Gastrocnemius medialis (tissue), 4 donors: ENCODE measurements around the gene MBNL2. TPM values are rescaled to one million over a fixed set of nuclear protein-coding genes. Genes with fewer than 3 reads are reported as not detected.

Source experiments
- ATAC-seq, 2 donors: fragments of 150-250 bp; one replicate each; pipeline ENCODE4 v1.9.1; 2016
- DNase-seq, 2 donors: peaks; one replicate each; pipeline ENCODE4 v3.0.0-alpha.2; 2019
- H3K27ac ChIP-seq, 4 donors: fragments of 200-600 bp; sonication (generic); 1 replicate in 1 of 4; 2 replicates in 3 of 4; pipeline ENCODE4 v1.5.1; 2016 to 2018; ENCODE audit warnings: mild to moderate bottlenecking in 2 of 4, moderate library complexity in 1 of 4
- H3K27me3 ChIP-seq, 3 donors: fragments of 200-600 bp; sonication (generic) in 2 of 3; 1 replicate in 1 of 3; 2 replicates in 2 of 3; pipeline versions ENCODE4 v1.5.1 to v1.6.0; 2016 to 2019; ENCODE audit warnings: mild to moderate bottlenecking in 1 of 3, moderate library complexity in 1 of 3
- H3K36me3 ChIP-seq, 2 donors: fragments of 200-600 bp; sonication (generic) in 1 of 2; one replicate each; pipeline ENCODE4 v1.5.1; 2017 to 2018
- H3K4me1 ChIP-seq, 2 donors: fragments of 200-600 bp; sonication (generic) in 1 of 2; one replicate each; pipeline ENCODE4 v1.5.1; 2016 to 2017; ENCODE audit warnings: mild to moderate bottlenecking in 2 of 2
- H3K4me3 ChIP-seq, 4 donors: fragments of 200-600 bp; sonication (generic) in 3 of 4; 1 replicate in 1 of 4; 2 replicates in 3 of 4; pipeline ENCODE4 v1.5.1; 2016 to 2019; ENCODE audit warnings: mild to moderate bottlenecking in 2 of 4
- H3K9me3 ChIP-seq, 3 donors: fragments of 200-600 bp; sonication (generic) in 2 of 3; 1 replicate in 1 of 3; 2 replicates in 2 of 3; pipeline ENCODE4 v1.5.1; 2016 to 2019
- CTCF ChIP-seq, 5 experiments: fragments of 450-650 bp in 3 of 5; fragments of 200-600 bp in 2 of 5; sonication (generic) in 2 of 5; IDR thresholded peaks in 4 of 5; conservative IDR thresholded peaks in 1 of 5; 1 replicate in 4 of 5; 2 replicates in 1 of 5; pipeline ENCODE4 v1.5.1; 2016 to 2019; ENCODE audit warnings: antibody characterized with exemption in 5 of 5, mild to moderate bottlenecking in 3 of 5, moderate library complexity in 3 of 5
- POLR2A ChIP-seq, 2 donors: fragments of 450-650 bp; IDR thresholded peaks; one replicate each; pipeline ENCODE4 v1.6.1; 2017; ENCODE audit warnings: antibody characterized with exemption in 2 of 2, mild to moderate bottlenecking in 2 of 2, moderate library complexity in 2 of 2
- in situ Hi-C, 4 donors: fragments of 200-750 bp; cut with MboI; loops; one replicate each; pipeline versions ENCODE4 v1.15.0 to v1.8.0; 2017; ENCODE audit warnings: low sequenced_read_pairs in 4 of 4
- intact Hi-C: fragments of 100-400 bp; cut with DNase I; formaldehyde crosslinking; loops from one replicate; pipeline ENCODE4 v1.15.1; 2023; ENCODE audit warnings: low total_unique reads
- total RNA-seq, 4 donors: library from RNA; depleted of rRNA; stranded (reverse); fragments of >200 nt; gene quantifications; one replicate each; pipeline versions ENCODE4 v1.1.0 to v1.2.3, GENCODE V29; 2016

The MBNL2 gene
- total RNA-seq, 4 donors from 2014 or later, result 47.9 to 92.0 (median 71.3) TPM

DNA sequence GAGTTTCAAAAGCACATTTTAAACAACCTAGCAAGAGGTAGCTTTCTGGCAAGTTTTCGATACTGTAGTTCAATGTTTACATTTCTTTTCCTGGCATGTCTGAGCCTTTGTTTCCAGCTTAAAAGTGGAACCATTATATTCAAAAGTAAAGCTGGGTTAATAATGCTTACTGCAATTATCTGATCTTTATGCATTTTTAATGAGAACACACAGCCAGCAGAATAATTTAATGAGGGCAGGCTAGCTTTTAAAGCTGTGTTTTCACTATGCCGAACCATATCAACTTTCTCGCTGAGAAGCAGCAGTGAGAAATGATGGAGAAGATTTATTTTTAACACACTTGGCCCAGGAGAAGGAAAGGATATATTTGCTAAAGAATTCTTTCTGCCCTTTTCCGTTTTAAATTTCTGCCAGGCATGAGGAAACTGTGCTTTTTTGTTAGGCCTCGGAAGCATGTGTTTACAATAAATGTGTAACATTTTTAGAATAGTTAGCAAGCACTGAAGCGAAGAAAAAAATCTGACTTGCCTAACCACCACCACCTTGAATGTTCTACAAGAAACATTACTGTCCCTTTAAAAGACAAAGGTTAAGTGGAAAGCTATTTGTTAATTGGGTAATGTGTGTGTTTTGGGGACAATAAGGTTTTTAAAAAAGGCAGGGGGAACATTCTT lies 1.0 kb downstream of the MBNL2 start:
- Histone ChIP-seq H3K4me3 (peak overlapping the region; percentile 62 to 83 (median 70)), H3K27me3 (no peaks in the 10 kb centered on the region), H3K9me3 (no peaks in the 10 kb centered on the region), H3K4me1 (peaks cover 38 to 42% of the 10 kb centered on the region in 2 donors), H3K36me3 (no peaks in the 10 kb centered on the region), H3K27ac (peak overlapping the region; percentile 89 to 93 (median 91))
- TF ChIP-seq POLR2A (IDR thresholded peaks at IDR 0.05) (no peak), CTCF (IDR thresholded peaks at IDR 0.05 in 4 of 5, conservative IDR thresholded peaks at IDR 0.05 in 1 of 5) (no peak)
- DNase-seq, result no peak
- intact Hi-C loops, result loop anchor here (1.0 to 10.0 kb wide), 5 partner anchors 37 to 752 kb away; partner anchors contain the start of gene RAP2A
- in situ Hi-C loops, result loop anchor here in 1 of 4 donors (5.0 kb wide), 1 partner anchor 119 kb away; no protein-coding TSS in a partner anchor
- no peak for ATAC-seq

- H3K4me1 ChIP-seq, result peaks cover 43 to 47% of the 10 kb centered on the region in 2 donors
- no peaks in the 10 kb centered on the region for H3K9me3 ChIP-seq
- DNase-seq (peak; percentile 58 to 59), ATAC-seq (peak; percentile 60 to 61)
- no peaks in the 10 kb centered on the region for H3K36me3 ChIP-seq
- peak overlapping the region; percentile 62 to 83 (median 70) for H3K4me3 ChIP-seq
- TF ChIP-seq CTCF (IDR thresholded peaks at IDR 0.05 in 4 of 5, conservative IDR thresholded peaks at IDR 0.05 in 1 of 5), result peak in 2 of 5 experiments; percentile 16 to 30
- peak in 1 of 2 donors; percentile 65 for TF ChIP-seq POLR2A (IDR thresholded peaks at IDR 0.05)
- in situ Hi-C loops (loop anchor here in 1 of 4 donors (5.0 kb wide), 1 partner anchor 118 kb away; no protein-coding TSS in a partner anchor), intact Hi-C loops (loop anchor here (1.0 to 10.0 kb wide), 5 partner anchors 36 to 751 kb away; partner anchors contain the start of gene RAP2A)
- peak overlapping the region; percentile 89 to 93 (median 91) for H3K27ac ChIP-seq
- H3K27me3 ChIP-seq, result no peaks in the 10 kb centered on the region
Measured at GRCh38 chr13:97223711-97224541, 1.8 kb downstream of the MBNL2 start.

GRCh38 chr13:97224544-97225300 lies 2.6 kb downstream of the MBNL2 start:
- Histone ChIP-seq H3K27ac (peak overlapping the region; percentile 89 to 93 (median 91)), H3K9me3 (no peaks in the 10 kb centered on the region), H3K27me3 (no peaks in the 10 kb centered on the region), H3K36me3 (no peaks in the 10 kb centered on the region), H3K4me1 (peaks cover 51 to 54% of the 10 kb centered on the region in 2 donors), H3K4me3 (peak overlapping the region; percentile 62 to 83 (median 70))
- TF ChIP-seq CTCF (IDR thresholded peaks at IDR 0.05 in 4 of 5, conservative IDR thresholded peaks at IDR 0.05 in 1 of 5), result no peak
- no peak for TF ChIP-seq POLR2A (IDR thresholded peaks at IDR 0.05)
- in situ Hi-C loops, result loop anchor here in 1 of 4 donors (5.0 kb wide), 1 partner anchor 118 kb away; no protein-coding TSS in a partner anchor
- intact Hi-C loops, result loop anchor here (5.0 to 10.0 kb wide), 2 partner anchors 133 to 750 kb away; no protein-coding TSS in a partner anchor
- ATAC-seq (peak; percentile 41 to 44), DNase-seq (no peak)

- H3K36me3 ChIP-seq, result no peaks in the 10 kb centered on the region
- in situ Hi-C loops, result no loop called here
- DNase-seq (no peak), ATAC-seq (no peak)
- H3K27me3 ChIP-seq, result no peaks in the 10 kb centered on the region
- peak overlapping the region; percentile 62 to 83 (median 70) for H3K4me3 ChIP-seq
- intact Hi-C loops, result loop anchor here (10.0 kb wide), 1 partner anchor 749 kb away; no protein-coding TSS in a partner anchor
- peaks cover 59 to 62% of the 10 kb centered on the region in 2 donors for H3K4me1 ChIP-seq
- no peak for TF ChIP-seq CTCF (IDR thresholded peaks at IDR 0.05 in 4 of 5, conservative IDR thresholded peaks at IDR 0.05 in 1 of 5)
- peak overlapping the region; percentile 89 to 93 (median 91) for H3K27ac ChIP-seq
- no peaks in the 10 kb centered on the region for H3K9me3 ChIP-seq
Measured at GRCh38 chr13:97225533-97225932, 3.4 kb downstream of the MBNL2 start.
